Mucosa of descending colon (tissue), 3 donors: ENCODE data around the gene CASP7. TPM values are rescaled to one million over a fixed set of nuclear protein-coding genes. Genes with fewer than 3 reads are reported as not detected.
A peak's percentile ranks its signal among the peaks of the same experiment; 100 is the strongest.

Source experiments
- ATAC-seq: fragments of 200-7000 bp; cut with Tn5 transposase; one replicate; pipeline ENCODE4 v1.9.1; 2020; ENCODE audit warnings: mild to moderate bottlenecking, moderate library complexity
- DNase-seq, 3 donors: peaks; one replicate each; pipeline ENCODE4 v3.0.0-alpha.2; 2020
- H3K36me3 ChIP-seq: fragments of 200-600 bp; one replicate; pipeline ENCODE4 v1.8.0; 2021; ENCODE audit warnings: low read depth, mild to moderate bottlenecking
- H3K4me1 ChIP-seq: fragments of 200-600 bp; one replicate; pipeline ENCODE4 v1.8.0; 2021; ENCODE audit warnings: low read depth, mild to moderate bottlenecking
- H3K4me3 ChIP-seq: fragments of 200-600 bp; one replicate; pipeline ENCODE4 v1.8.0; 2021; ENCODE audit warnings: mild to moderate bottlenecking
- H3K9me3 ChIP-seq: fragments of 200-600 bp; one replicate; pipeline ENCODE4 v1.8.0; 2021; ENCODE audit warnings: mild to moderate bottlenecking
- intact Hi-C, 2 donors: fragments of 100-400 bp; cut with DNase I in 1 of 2; cut with micrococcal nuclease in 1 of 2; formaldehyde crosslinking; loops; one replicate each; pipeline versions ENCODE4 v1.11.0 to v1.11.1; 2022; cut with DNase I, micrococcal nuclease
- total RNA-seq, 3 donors: library from RNA; stranded (reverse); fragmentation: NEBNext Ultra II Directional in 2 of 3; extraction: Animal tissue kit (Norgen Biotek cat#: 25700) in 2 of 3; gene quantifications; one replicate each; pipeline versions ENCODE4 v1.2.1 to v1.2.4, GENCODE V29; 2021 to 2023
- TF ChIP-seq, protein P1 (sequence below): fragments of 200-600 bp; IDR thresholded peaks from one replicate; pipeline ENCODE4 v1.8.0; 2022; ENCODE audit warnings: antibody characterized with exemption, mild to moderate bottlenecking
- donor health status: DM: no; HTN: no; CAD: no; lungs with moderate emphysema.
- donor health status: DM: no; HTN: no; CAD: no.
- donor health status: DM: no; HTN: yes; CAD: no.

Gene CASP7
- total RNA-seq, 3 donors from 2014 or later = 113 to 200 (median 186) TPM

GRCh38 chr10:113712755-113713639, 33.3 kb downstream of the CASP7 start:
- Histone ChIP-seq H3K4me1 (no peaks in the 10 kb centered on the region), H3K4me3 (no peak overlapping the region), H3K36me3 (peaks cover 2% of the 10 kb centered on the region), H3K9me3 (no peaks in the 10 kb centered on the region)
- intact Hi-C loops = no loop called here
- ATAC-seq (peak; percentile 93), DNase-seq (peak in 2 of 3 donors; percentile 49 to 56)
- TF ChIP-seq, protein P1, sequence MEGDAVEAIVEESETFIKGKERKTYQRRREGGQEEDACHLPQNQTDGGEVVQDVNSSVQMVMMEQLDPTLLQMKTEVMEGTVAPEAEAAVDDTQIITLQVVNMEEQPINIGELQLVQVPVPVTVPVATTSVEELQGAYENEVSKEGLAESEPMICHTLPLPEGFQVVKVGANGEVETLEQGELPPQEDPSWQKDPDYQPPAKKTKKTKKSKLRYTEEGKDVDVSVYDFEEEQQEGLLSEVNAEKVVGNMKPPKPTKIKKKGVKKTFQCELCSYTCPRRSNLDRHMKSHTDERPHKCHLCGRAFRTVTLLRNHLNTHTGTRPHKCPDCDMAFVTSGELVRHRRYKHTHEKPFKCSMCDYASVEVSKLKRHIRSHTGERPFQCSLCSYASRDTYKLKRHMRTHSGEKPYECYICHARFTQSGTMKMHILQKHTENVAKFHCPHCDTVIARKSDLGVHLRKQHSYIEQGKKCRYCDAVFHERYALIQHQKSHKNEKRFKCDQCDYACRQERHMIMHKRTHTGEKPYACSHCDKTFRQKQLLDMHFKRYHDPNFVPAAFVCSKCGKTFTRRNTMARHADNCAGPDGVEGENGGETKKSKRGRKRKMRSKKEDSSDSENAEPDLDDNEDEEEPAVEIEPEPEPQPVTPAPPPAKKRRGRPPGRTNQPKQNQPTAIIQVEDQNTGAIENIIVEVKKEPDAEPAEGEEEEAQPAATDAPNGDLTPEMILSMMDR = no peak

- ATAC-seq (peak; percentile 69), DNase-seq (no peak)
- H3K9me3 ChIP-seq = no peaks in the 10 kb centered on the region
- intact Hi-C loops = no loop called here
- no peaks in the 10 kb centered on the region for H3K4me1 ChIP-seq
- H3K36me3 ChIP-seq = peaks cover 2% of the 10 kb centered on the region
- no peak overlapping the region for H3K4me3 ChIP-seq
- TF ChIP-seq, protein P1 = no peak
Measured at GRCh38 chr10:113713640-113713982, 33.9 kb downstream of the CASP7 start.

- no peaks in the 10 kb centered on the region for H3K4me1 ChIP-seq
- peaks cover 2% of the 10 kb centered on the region for H3K36me3 ChIP-seq
Measured at GRCh38 chr10:113716109-113716910, 36.6 kb downstream of the CASP7 start.

GRCh38 chr10:113718969-113719822, 39.5 kb downstream of the CASP7 start:
- DNase-seq (peak; percentile 78 to 91 (median 78)), ATAC-seq (peak; percentile 98)
- H3K4me3 ChIP-seq = peak overlapping the region; percentile 12
- H3K9me3 ChIP-seq = no peaks in the 10 kb centered on the region
- H3K4me1 ChIP-seq = no peaks in the 10 kb centered on the region
- TF ChIP-seq, protein P1 = no peak
- peaks cover 2% of the 10 kb centered on the region for H3K36me3 ChIP-seq
- intact Hi-C loops = no loop called here

More at GRCh38 chr10:113716109-113716910, 36.6 kb downstream of the CASP7 start:
- ATAC-seq (no peak), DNase-seq (no peak)
- intact Hi-C loops = no loop called here
- Histone ChIP-seq H3K4me3 (no peak overlapping the region), H3K9me3 (no peaks in the 10 kb centered on the region)
- TF ChIP-seq, protein P1 = no peak

- intact Hi-C loops = no loop called here
- Histone ChIP-seq H3K4me1 (no peaks in the 10 kb centered on the region), H3K36me3 (peaks cover 2% of the 10 kb centered on the region), H3K9me3 (no peaks in the 10 kb centered on the region), H3K4me3 (no peak overlapping the region)
- DNase-seq (no peak), ATAC-seq (peak; percentile 22)
- TF ChIP-seq, protein P1 = no peak
Measured at GRCh38 chr10:113720386-113720785, 40.7 kb downstream of the CASP7 start.
